CD4-positive, alpha-beta T cell treated with Interleukin-15 for 1 hour (primary cell): Measurements from ENCODE around the gene MCC.

Experiments
- DNase-seq: peaks from one replicate; pipeline ENCODE4 v3.0.0-alpha.2; 2020

MCC gene

GRCh38 chr5:113194125-113194524, 294.1 kb downstream of the MCC start:
- no peak for DNase-seq

- DNase-seq = no peak
Observed at GRCh38 chr5:113193311-113193978, 294.8 kb downstream of the MCC start.

GRCh38 chr5:113192541-113192940, 295.7 kb downstream of the MCC start:
- no peak for DNase-seq

- no peak for DNase-seq
Observed at GRCh38 chr5:113190347-113190746, 297.9 kb downstream of the MCC start.

- no peak for DNase-seq
Observed at GRCh38 chr5:113189291-113189690, 299.0 kb downstream of the MCC start.

GRCh38 chr5:113188436-113188835, 299.8 kb downstream of the MCC start:
- DNase-seq = no peak

- DNase-seq = no peak
Observed at GRCh38 chr5:113187906-113188305, 300.3 kb downstream of the MCC start.

- DNase-seq = no peak
Observed at GRCh38 chr5:113186061-113186460, 302.2 kb downstream of the MCC start.

GRCh38 chr5:113183694-113184093, 304.6 kb downstream of the MCC start:
- DNase-seq = no peak

- no peak for DNase-seq
Observed at GRCh38 chr5:113182658-113183344, 305.5 kb downstream of the MCC start.

- no peak for DNase-seq
Observed at GRCh38 chr5:113181853-113182490, 306.3 kb downstream of the MCC start.

- no peak for DNase-seq
Observed at GRCh38 chr5:113181409-113181808, 306.8 kb downstream of the MCC start.

GRCh38 chr5:113179156-113179555, 309.1 kb downstream of the MCC start:
- no peak for DNase-seq

- DNase-seq = no peak
Observed at GRCh38 chr5:113178073-113178779, 310.0 kb downstream of the MCC start.

- no peak for DNase-seq
Observed at GRCh38 chr5:113177225-113177624, 311.0 kb downstream of the MCC start.

- no peak for DNase-seq
Observed at GRCh38 chr5:113176734-113177133, 311.5 kb downstream of the MCC start.

GRCh38 chr5:113176196-113176595, 312.1 kb downstream of the MCC start:
- no peak for DNase-seq

GRCh38 chr5:113172231-113172826, 315.9 kb downstream of the MCC start:
- no peak for DNase-seq

- no peak for DNase-seq
Observed at GRCh38 chr5:113171520-113171919, 316.7 kb downstream of the MCC start.

GRCh38 chr5:113170707-113171106, 317.5 kb downstream of the MCC start:
- no peak for DNase-seq

- DNase-seq = no peak
Observed at GRCh38 chr5:113169720-113170119, 318.5 kb downstream of the MCC start.

GRCh38 chr5:113167985-113168384, 320.3 kb downstream of the MCC start:
- DNase-seq = no peak

GRCh38 chr5:113166852-113167366, 321.3 kb downstream of the MCC start:
- DNase-seq = no peak
